MM.1S (cell line): Measurements from ENCODE around the gene EREG.

ENCODE experiments used
- CTCF ChIP-seq: fragments of 300-600 bp; sonication (generic); IDR thresholded peaks from 2 replicates; pipeline ENCODE4 v1.5.1; 2016; ENCODE audit warnings: antibody characterized with exemption, low read length, mixed read lengths
- EZH2 ChIP-seq: fragments of 300-600 bp; sonication (generic); optimal IDR thresholded peaks from 2 replicates; pipeline ENCODE3; 2017; ENCODE audit warnings: low read depth, mild to moderate bottlenecking, antibody characterized with exemption, low read length, mixed read lengths
- EZH2phosphoT487 ChIP-seq: fragments of 300-600 bp; sonication (generic); IDR thresholded peaks from 2 replicates; pipeline ENCODE4 v1.6.1; 2018; ENCODE audit warnings: antibody characterized with exemption, low read length

- TF ChIP-seq CTCF (no peak), EZH2phosphoT487 (no peak), EZH2 (no peak)
These were observed 45.3 kb downstream of the EREG start for GRCh38 chr4:74410272-74410671.
